Activated CD4-positive, alpha-beta T cell treated with anti-CD3 and anti-CD28 coated beads, Interleukin-2, amount 10 ng/mL, durations not matched to agents 7 days and 5 days (primary cell): Measurements from ENCODE around the gene JPH3. TPM values are rescaled to one million over a fixed set of nuclear protein-coding genes. Genes with fewer than 3 reads are reported as not detected.
A peak's percentile ranks its signal among the peaks of the same experiment; 100 is the strongest.

Experiments used
- CTCF ChIA-PET: fragments of 350-600 bp; sonication (Branson Sonifier 250); formaldehyde crosslinking; loops from one replicate; lab custom pipeline; 2021; ENCODE audit warnings: antibody characterized with exemption; lab: Charles Lee
- POLR2A ChIA-PET: fragments of 350-600 bp; sonication (Branson Sonifier 250); formaldehyde crosslinking; loops from one replicate; lab custom pipeline; 2021; ENCODE audit warnings: antibody characterized with exemption; lab: Charles Lee
- DNase-seq: peaks from one replicate; pipeline ENCODE4 v3.0.0-alpha.2; 2020
- H3K27ac Mint-ChIP-seq: one replicate; pipeline ENCODE4 v1.8.0; 2021; ENCODE audit warnings: mild to moderate bottlenecking, moderate library complexity, mixed read lengths
- H3K27me3 Mint-ChIP-seq: one replicate; pipeline ENCODE4 v1.8.0; 2021; ENCODE audit warnings: mixed read lengths
- H3K36me3 Mint-ChIP-seq: one replicate; pipeline ENCODE4 v1.8.0; 2021; ENCODE audit warnings: low read depth, mixed read lengths
- H3K4me1 Mint-ChIP-seq: one replicate; pipeline ENCODE4 v1.8.0; 2021; ENCODE audit warnings: mixed read lengths
- H3K4me3 Mint-ChIP-seq: one replicate; pipeline ENCODE4 v1.8.0; 2021; ENCODE audit warnings: mild to moderate bottlenecking, moderate library complexity, mixed read lengths
- H3K9me3 Mint-ChIP-seq: one replicate; pipeline ENCODE4 v1.8.0; 2021; ENCODE audit warnings: mixed read lengths
- total RNA-seq, 2 experiments: library from RNA; stranded (reverse); gene quantifications; one replicate each; pipeline ENCODE4 v1.2.3, GENCODE V29; 2021

Gene JPH3
- total RNA-seq, 2 experiments from 2014 or later, result not detected

DNA sequence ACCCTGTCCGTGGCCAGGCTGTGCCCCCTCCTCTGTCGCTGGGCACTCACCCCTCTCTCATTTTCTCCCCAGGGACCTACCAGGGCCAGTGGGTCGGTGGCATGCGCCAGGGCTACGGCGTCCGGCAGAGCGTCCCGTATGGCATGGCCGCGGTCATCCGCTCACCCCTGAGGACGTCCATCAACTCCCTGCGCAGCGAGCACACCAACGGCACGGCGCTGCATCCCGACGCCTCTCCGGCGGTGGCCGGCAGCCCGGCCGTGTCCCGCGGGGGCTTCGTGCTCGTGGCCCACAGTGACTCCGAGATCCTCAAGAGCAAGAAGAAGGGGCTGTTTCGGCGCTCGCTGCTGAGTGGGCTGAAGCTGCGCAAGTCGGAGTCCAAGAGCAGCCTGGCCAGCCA, 41.9 kb downstream of the JPH3 start:
- DNase-seq, result no peak
- Mint-ChIP-seq H3K27me3 (no peaks in the 10 kb centered on the region), H3K36me3 (no peaks in the 10 kb centered on the region), H3K27ac (no peak overlapping the region), H3K4me1 (no peaks in the 10 kb centered on the region), H3K9me3 (no peaks in the 10 kb centered on the region), H3K4me3 (no peak overlapping the region)
- ChIA-PET POLR2A (no interaction called here), CTCF (no interaction called here)

- Mint-ChIP-seq H3K9me3 (no peaks in the 10 kb centered on the region), H3K27ac (no peak overlapping the region), H3K4me1 (no peaks in the 10 kb centered on the region), H3K36me3 (no peaks in the 10 kb centered on the region), H3K27me3 (no peaks in the 10 kb centered on the region), H3K4me3 (no peak overlapping the region)
- CTCF ChIA-PET, result interaction anchor here (3.2 kb wide), 1 partner anchor 9 kb away, joined by 11 read pairs; no protein-coding TSS in a partner anchor
- no peak for DNase-seq
- POLR2A ChIA-PET, result no interaction called here
Observed at GRCh38 chr16:87644596-87644995, 42.3 kb downstream of the JPH3 start.

- no peaks in the 10 kb centered on the region for H3K27me3 Mint-ChIP-seq
- no peak overlapping the region for H3K4me3 Mint-ChIP-seq
- CTCF ChIA-PET, result interaction anchor here (3.2 kb wide), 1 partner anchor 10 kb away, joined by 11 read pairs; no protein-coding TSS in a partner anchor
- no peak for DNase-seq
- H3K27ac Mint-ChIP-seq, result no peak overlapping the region
- POLR2A ChIA-PET, result no interaction called here
- no peaks in the 10 kb centered on the region for H3K4me1 Mint-ChIP-seq
- no peaks in the 10 kb centered on the region for H3K9me3 Mint-ChIP-seq
- H3K36me3 Mint-ChIP-seq, result no peaks in the 10 kb centered on the region
Observed at GRCh38 chr16:87645802-87646201, 43.5 kb downstream of the JPH3 start.

DNA sequence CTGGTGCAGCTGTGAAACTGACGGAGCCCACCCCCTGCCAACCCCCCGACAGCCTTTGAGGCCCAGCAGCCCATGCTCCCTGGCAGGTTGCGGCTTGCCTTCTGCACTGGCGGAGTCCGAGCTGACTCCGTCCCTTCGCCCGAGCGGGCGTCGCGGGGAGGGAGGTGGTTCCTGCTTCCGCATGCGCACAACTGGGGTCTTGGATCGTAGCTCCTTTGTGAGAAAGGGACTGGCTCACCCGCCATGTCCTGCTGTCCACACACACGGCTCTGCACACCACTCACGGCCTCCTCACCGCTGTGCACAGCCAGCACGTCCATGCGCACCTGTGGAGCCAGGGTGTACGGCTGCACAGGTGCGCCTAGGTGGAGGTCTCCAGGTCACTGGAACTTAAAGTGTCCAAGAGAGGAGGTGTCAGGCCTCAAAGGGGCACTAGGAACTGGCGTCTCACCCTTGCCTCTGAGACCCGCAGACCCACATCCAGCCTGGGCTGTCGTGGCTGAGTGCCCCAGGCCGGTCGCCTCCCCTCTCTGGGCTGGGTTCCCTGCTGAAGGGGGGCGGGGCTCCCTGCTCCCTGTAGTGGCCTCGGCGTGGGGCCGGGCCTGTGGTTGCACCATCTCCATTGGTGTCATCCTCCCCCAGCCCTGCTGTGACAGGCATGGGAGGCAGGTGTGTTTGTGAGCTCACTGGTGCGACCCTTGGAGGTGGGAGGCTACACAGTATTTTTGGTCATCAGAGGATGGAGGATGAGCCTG, 45.3 kb downstream of the JPH3 start:
- CTCF ChIA-PET, result interaction anchor here (3.2 kb wide), 1 partner anchor 12 kb away, joined by 11 read pairs; no protein-coding TSS in a partner anchor

GRCh38 chr16:87648236-87648635, 45.9 kb downstream of the JPH3 start:
- DNase-seq, result no peak
- Mint-ChIP-seq H3K4me1 (no peaks in the 10 kb centered on the region), H3K36me3 (no peaks in the 10 kb centered on the region), H3K27me3 (peaks cover 4% of the 10 kb centered on the region), H3K4me3 (no peak overlapping the region), H3K9me3 (no peaks in the 10 kb centered on the region), H3K27ac (no peak overlapping the region)
- POLR2A ChIA-PET, result no interaction called here
- CTCF ChIA-PET, result no interaction called here

More for the DNA sequence above, 45.3 kb downstream of the JPH3 start:
- H3K4me3 Mint-ChIP-seq, result no peak overlapping the region
- POLR2A ChIA-PET, result no interaction called here
- no peak overlapping the region for H3K27ac Mint-ChIP-seq
- H3K27me3 Mint-ChIP-seq, result peaks cover 4% of the 10 kb centered on the region
- no peak for DNase-seq
- H3K36me3 Mint-ChIP-seq, result no peaks in the 10 kb centered on the region
- H3K4me1 Mint-ChIP-seq, result no peaks in the 10 kb centered on the region
- H3K9me3 Mint-ChIP-seq, result no peaks in the 10 kb centered on the region

DNA sequence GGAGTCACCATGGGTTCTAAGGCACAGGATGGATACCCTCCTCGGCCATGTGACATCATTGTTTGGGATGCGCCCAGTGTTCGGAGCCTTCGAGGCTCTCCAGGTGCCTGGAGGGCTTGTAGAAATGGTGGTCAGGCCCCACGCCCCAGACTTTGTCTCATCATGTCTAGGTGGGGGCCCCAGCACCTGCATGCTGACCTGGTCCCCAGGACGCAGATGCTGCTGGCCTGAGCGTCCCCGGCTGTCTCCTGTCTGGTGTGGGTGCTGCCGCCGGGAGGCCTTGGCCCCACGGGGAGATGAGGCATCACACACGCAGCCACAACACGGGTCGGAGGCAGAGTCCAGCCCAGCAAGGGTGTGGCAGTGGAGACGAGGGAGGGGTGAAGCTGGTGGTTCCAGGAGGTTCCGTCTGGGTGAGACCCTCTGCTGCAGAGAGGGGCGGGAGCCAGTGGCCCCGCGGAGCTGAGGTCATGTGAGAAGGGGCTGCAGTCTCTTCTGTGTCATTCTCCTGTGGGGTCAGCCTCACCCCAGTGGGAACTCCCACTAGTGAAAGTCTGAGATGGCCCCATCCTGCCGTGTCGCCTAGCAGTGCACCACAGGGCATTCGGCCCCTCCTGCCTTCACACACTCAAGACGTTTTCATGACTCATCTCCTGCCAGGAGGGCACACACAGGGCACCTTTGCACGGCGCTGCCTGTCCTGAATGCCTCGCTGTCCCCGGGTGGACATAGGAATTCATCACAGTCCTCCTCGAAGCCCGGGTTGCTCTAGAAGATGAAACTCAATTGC, 46.6 kb downstream of the JPH3 start:
- Mint-ChIP-seq H3K27me3 (peaks cover 4% of the 10 kb centered on the region), H3K36me3 (no peaks in the 10 kb centered on the region), H3K4me3 (no peak overlapping the region), H3K27ac (no peak overlapping the region), H3K9me3 (no peaks in the 10 kb centered on the region), H3K4me1 (no peaks in the 10 kb centered on the region)
- POLR2A ChIA-PET, result no interaction called here
- DNase-seq, result no peak
- CTCF ChIA-PET, result no interaction called here

- no peaks in the 10 kb centered on the region for H3K9me3 Mint-ChIP-seq
- no peak for DNase-seq
- no peak overlapping the region for H3K4me3 Mint-ChIP-seq
- H3K36me3 Mint-ChIP-seq, result no peaks in the 10 kb centered on the region
- no peak overlapping the region for H3K27ac Mint-ChIP-seq
- ChIA-PET CTCF (no interaction called here), POLR2A (no interaction called here)
- H3K27me3 Mint-ChIP-seq, result peaks cover 4% of the 10 kb centered on the region
- no peaks in the 10 kb centered on the region for H3K4me1 Mint-ChIP-seq
Observed at GRCh38 chr16:87652386-87652785, 50.1 kb downstream of the JPH3 start.

DNA sequence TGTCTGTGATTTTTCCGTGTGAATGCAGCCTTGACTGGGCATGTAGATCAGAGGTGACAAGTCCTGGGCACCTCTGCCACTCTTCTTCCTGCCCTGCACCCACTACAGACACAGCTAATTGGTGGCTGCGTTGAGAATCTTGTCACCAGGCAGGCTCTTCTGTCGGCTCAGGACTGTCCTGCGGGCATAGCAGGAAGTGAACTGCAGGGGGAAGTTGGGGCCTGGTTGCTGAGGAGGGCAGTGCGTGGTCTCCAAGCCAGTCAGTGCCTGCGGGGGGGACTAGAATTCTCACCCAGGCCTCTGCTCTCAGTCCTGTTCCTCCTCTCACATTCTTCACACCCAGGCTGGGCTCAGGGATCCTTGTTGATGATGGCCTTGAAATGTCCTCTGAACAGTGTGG, 50.5 kb downstream of the JPH3 start:
- no peak for DNase-seq
- no peak overlapping the region for H3K27ac Mint-ChIP-seq
- ChIA-PET POLR2A (no interaction called here), CTCF (no interaction called here)
- no peak overlapping the region for H3K4me3 Mint-ChIP-seq
- H3K36me3 Mint-ChIP-seq, result no peaks in the 10 kb centered on the region
- no peaks in the 10 kb centered on the region for H3K9me3 Mint-ChIP-seq
- no peaks in the 10 kb centered on the region for H3K4me1 Mint-ChIP-seq
- peaks cover 4% of the 10 kb centered on the region for H3K27me3 Mint-ChIP-seq

- Mint-ChIP-seq H3K4me3 (no peak overlapping the region), H3K9me3 (no peaks in the 10 kb centered on the region), H3K4me1 (no peaks in the 10 kb centered on the region), H3K27me3 (peaks cover 4% of the 10 kb centered on the region), H3K36me3 (no peaks in the 10 kb centered on the region), H3K27ac (no peak overlapping the region)
- POLR2A ChIA-PET, result no interaction called here
- no peak for DNase-seq
- CTCF ChIA-PET, result no interaction called here
Observed at GRCh38 chr16:87653234-87653633, 50.9 kb downstream of the JPH3 start.

- peaks cover 4% of the 10 kb centered on the region for H3K27me3 Mint-ChIP-seq
- no peaks in the 10 kb centered on the region for H3K36me3 Mint-ChIP-seq
- ChIA-PET CTCF (interaction anchor here (1.3 kb wide), 1 partner anchor 13 kb away, joined by 3 read pairs; no protein-coding TSS in a partner anchor), POLR2A (no interaction called here)
- H3K9me3 Mint-ChIP-seq, result no peaks in the 10 kb centered on the region
- H3K4me1 Mint-ChIP-seq, result no peaks in the 10 kb centered on the region
- H3K27ac Mint-ChIP-seq, result no peak overlapping the region
- no peak overlapping the region for H3K4me3 Mint-ChIP-seq
- no peak for DNase-seq
Observed at GRCh38 chr16:87654826-87655225, 52.5 kb downstream of the JPH3 start.

GRCh38 chr16:87656328-87656727, 54.0 kb downstream of the JPH3 start:
- no peak overlapping the region for H3K27ac Mint-ChIP-seq
- ChIA-PET CTCF (interaction anchor here (1.3 to 1.4 kb wide), 2 partner anchors 12 to 21 kb away, joined by 3 to 4 read pairs; no protein-coding TSS in a partner anchor), POLR2A (no interaction called here)
- H3K36me3 Mint-ChIP-seq, result no peaks in the 10 kb centered on the region
- no peak overlapping the region for H3K4me3 Mint-ChIP-seq
- H3K27me3 Mint-ChIP-seq, result peaks cover 4% of the 10 kb centered on the region
- DNase-seq, result no peak
- no peaks in the 10 kb centered on the region for H3K9me3 Mint-ChIP-seq
- H3K4me1 Mint-ChIP-seq, result no peaks in the 10 kb centered on the region

- Mint-ChIP-seq H3K4me1 (no peaks in the 10 kb centered on the region), H3K36me3 (no peaks in the 10 kb centered on the region), H3K27ac (no peak overlapping the region), H3K27me3 (no peaks in the 10 kb centered on the region), H3K4me3 (no peak overlapping the region), H3K9me3 (no peaks in the 10 kb centered on the region)
- ChIA-PET CTCF (interaction anchor here (0.9 kb wide), 1 partner anchor 22 kb away, joined by 4 read pairs; no protein-coding TSS in a partner anchor), POLR2A (no interaction called here)
- peak; percentile 19 for DNase-seq
Observed at GRCh38 chr16:87657621-87658192, 55.4 kb downstream of the JPH3 start.
